Measurements from ENCODE around the gene GMCL1. TPM values are rescaled to one million over a fixed set of nuclear protein-coding genes. Genes with fewer than 3 reads are reported as not detected.

Gene GMCL1
- total RNA-seq, 1 experiment from 2014 or later: 20.8 TPM

- H3K4me1 ChIP-seq (ENCODE audit: insufficient read depth, low read length, poor library complexity, severe bottlenecking): no peaks in the 10 kb centered on the region
- no peaks in the 10 kb centered on the region for H3K9me3 ChIP-seq (ENCODE audit: low read depth, low read length, poor library complexity, severe bottlenecking)
- intact Hi-C loops (cut with micrococcal nuclease; ENCODE audit: unreplicated experiment): no loop called here
- H3K27me3 ChIP-seq (replicated peaks; ENCODE audit: insufficient read depth, low read depth, low read length, poor library complexity): no peaks in the 10 kb centered on the region
- ChIA-PET POLR2A (ENCODE audit: low non-redundant PET) (no interaction called here), CTCF (no interaction called here)
- H3K36me3 ChIP-seq (ENCODE audit: insufficient read depth, low read length, poor library complexity, severe bottlenecking): no peaks in the 10 kb centered on the region
- BruUV-seq (replicated peaks): no TSS peak
- H3K27ac ChIP-seq (ENCODE audit: low read depth, low read length, poor library complexity, severe bottlenecking): no peak overlapping the region
- no peak for TF ChIP-seq CTCF (conservative IDR thresholded peaks at IDR 0.05; ENCODE audit: low read depth, low read length)
- no peak for TF ChIP-seq EZH2 (IDR thresholded peaks at IDR 0.05; ENCODE audit: borderline replicate concordance, low read depth, low read length, poor library complexity, severe bottlenecking)
- H3K4me3 ChIP-seq (ENCODE audit: low read depth, low read length, poor library complexity, severe bottlenecking): no peak overlapping the region
- DNase-seq (ENCODE audit: low spot score): no peak
These were observed 45.2 kb upstream of the GMCL1 start for GRCh38 chr2:69784228-69784627.

- Histone ChIP-seq H3K4me3 (ENCODE audit: low read depth, low read length, poor library complexity, severe bottlenecking) (no peak overlapping the region), H3K4me1 (ENCODE audit: insufficient read depth, low read length, poor library complexity, severe bottlenecking) (peaks cover 8% of the 10 kb centered on the region), H3K27ac (ENCODE audit: low read depth, low read length, poor library complexity, severe bottlenecking) (no peak overlapping the region), H3K36me3 (ENCODE audit: insufficient read depth, low read length, poor library complexity, severe bottlenecking) (no peaks in the 10 kb centered on the region), H3K27me3 (replicated peaks; ENCODE audit: insufficient read depth, low read depth, low read length, poor library complexity) (no peaks in the 10 kb centered on the region), H3K9me3 (ENCODE audit: low read depth, low read length, poor library complexity, severe bottlenecking) (no peaks in the 10 kb centered on the region)
- BruUV-seq (replicated peaks): no TSS peak
- no peak for DNase-seq (ENCODE audit: low spot score)
- POLR2A ChIA-PET (ENCODE audit: low non-redundant PET): no interaction called here
- intact Hi-C loops (cut with micrococcal nuclease; ENCODE audit: unreplicated experiment): no loop called here
- CTCF ChIA-PET: interaction anchor here (1.0 kb wide), 1 partner anchor 31 kb away, joined by 3 read pairs; no protein-coding TSS in a partner anchor
- no peak for TF ChIP-seq CTCF (conservative IDR thresholded peaks at IDR 0.05; ENCODE audit: low read depth, low read length)
- TF ChIP-seq EZH2 (IDR thresholded peaks at IDR 0.05; ENCODE audit: borderline replicate concordance, low read depth, low read length, poor library complexity, severe bottlenecking): no peak
These were observed 44.1 kb upstream of the GMCL1 start for GRCh38 chr2:69785358-69785757.

GRCh38 chr2:69786052-69786560 lies 43.4 kb upstream of the GMCL1 start:
- H3K36me3 ChIP-seq (ENCODE audit: insufficient read depth, low read length, poor library complexity, severe bottlenecking): no peaks in the 10 kb centered on the region
- intact Hi-C loops (cut with micrococcal nuclease; ENCODE audit: unreplicated experiment): no loop called here
- ChIA-PET CTCF (no interaction called here), POLR2A (ENCODE audit: low non-redundant PET) (no interaction called here)
- H3K9me3 ChIP-seq (ENCODE audit: low read depth, low read length, poor library complexity, severe bottlenecking): no peaks in the 10 kb centered on the region
- no peak for DNase-seq (ENCODE audit: low spot score)
- H3K27ac ChIP-seq (ENCODE audit: low read depth, low read length, poor library complexity, severe bottlenecking): no peak overlapping the region
- H3K27me3 ChIP-seq (replicated peaks; ENCODE audit: insufficient read depth, low read depth, low read length, poor library complexity): no peaks in the 10 kb centered on the region
- no TSS peak for BruUV-seq (replicated peaks)
- H3K4me3 ChIP-seq (ENCODE audit: low read depth, low read length, poor library complexity, severe bottlenecking): no peak overlapping the region
- H3K4me1 ChIP-seq (ENCODE audit: insufficient read depth, low read length, poor library complexity, severe bottlenecking): peaks cover 15% of the 10 kb centered on the region
- TF ChIP-seq EZH2 (IDR thresholded peaks at IDR 0.05; ENCODE audit: borderline replicate concordance, low read depth, low read length, poor library complexity, severe bottlenecking) (no peak), CTCF (conservative IDR thresholded peaks at IDR 0.05; ENCODE audit: low read depth, low read length) (no peak)
